ENCODE results near the gene MACROD2.

MACROD2 gene

GRCh38 chr20:14729390-14729789 is 734.1 kb downstream of the MACROD2 start:
- intact Hi-C loops (cut with DNase I): no loop called here
- DNase-seq: no peak

GRCh38 chr20:14732343-14732742 is 737.0 kb downstream of the MACROD2 start:
- intact Hi-C loops (cut with DNase I): no loop called here
- no peak for DNase-seq

DNA sequence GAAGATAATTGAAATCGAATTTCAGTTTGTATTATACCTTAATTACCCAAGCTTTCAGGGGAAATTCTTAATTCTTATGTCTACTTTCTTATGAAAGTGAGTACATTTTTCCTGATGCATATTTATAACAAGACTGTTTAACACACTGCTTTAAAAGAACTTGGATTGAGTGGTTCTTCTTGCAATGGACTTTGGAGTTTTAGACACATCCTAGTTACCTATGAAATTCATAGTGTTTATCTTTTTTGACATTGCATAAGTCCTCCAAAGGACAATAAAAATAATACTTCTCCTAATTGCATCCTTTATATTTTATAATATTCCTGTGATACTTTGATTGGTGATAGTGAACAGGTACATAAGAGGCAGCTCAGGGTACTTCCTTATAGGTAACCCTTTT is 737.7 kb downstream of the MACROD2 start:
- no peak for DNase-seq
- intact Hi-C loops (cut with DNase I): no loop called here

GRCh38 chr20:14740380-14740779 is 745.1 kb downstream of the MACROD2 start:
- DNase-seq: no peak
- intact Hi-C loops (cut with DNase I): no loop called here

DNA sequence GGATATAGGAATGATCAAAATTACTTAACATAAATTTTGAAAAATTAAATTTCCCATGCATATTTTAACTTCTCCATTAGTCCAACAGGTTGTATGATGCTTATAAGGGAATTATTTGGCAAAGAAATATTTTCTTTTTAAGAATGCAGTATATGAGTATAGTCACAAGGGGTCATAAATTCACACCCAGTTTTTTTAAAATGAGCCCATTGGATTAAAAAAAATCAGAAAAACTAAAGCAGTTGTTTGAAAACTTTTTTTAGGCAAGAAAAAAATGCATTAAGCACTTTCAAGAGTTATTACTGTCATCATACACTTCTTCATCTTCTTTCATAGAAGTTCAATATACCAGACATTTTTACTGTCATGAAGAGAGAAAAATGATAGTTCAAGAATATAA is 746.3 kb downstream of the MACROD2 start:
- intact Hi-C loops (cut with DNase I): no loop called here
- no peak for DNase-seq

GRCh38 chr20:14744723-14745122 is 749.4 kb downstream of the MACROD2 start:
- intact Hi-C loops (cut with DNase I): no loop called here

GRCh38 chr20:14745830-14746229 is 750.5 kb downstream of the MACROD2 start:
- intact Hi-C loops (cut with DNase I): no loop called here
- no peak for DNase-seq

More at GRCh38 chr20:14744723-14745122, 749.4 kb downstream of the MACROD2 start:
- no peak for DNase-seq

- intact Hi-C loops (cut with DNase I): no loop called here
- no peak for DNase-seq
These were observed 755.9 kb downstream of the MACROD2 start for GRCh38 chr20:14751191-14751590.

GRCh38 chr20:14757728-14758127 is 762.4 kb downstream of the MACROD2 start:
- intact Hi-C loops (cut with DNase I): no loop called here
- no peak for DNase-seq

DNA sequence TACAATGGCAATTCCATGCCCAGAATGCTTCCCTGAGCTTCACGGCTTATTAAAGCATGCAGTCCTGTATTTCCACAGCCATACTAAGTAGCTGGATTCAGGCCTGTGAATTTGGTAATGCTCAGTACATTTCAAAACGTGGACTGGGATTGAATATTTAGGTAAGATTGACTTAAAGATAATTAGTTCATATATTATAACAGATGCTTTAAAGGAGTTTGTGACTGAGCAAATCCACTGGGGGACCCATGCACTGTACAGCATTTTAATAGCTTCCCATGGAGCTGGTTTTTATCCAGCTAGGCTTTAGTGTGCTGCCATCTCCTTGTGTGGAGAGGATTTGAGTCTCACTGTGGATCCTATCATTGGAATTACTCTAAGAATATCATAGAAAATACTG is 763.0 kb downstream of the MACROD2 start:
- no peak for DNase-seq
- intact Hi-C loops (cut with DNase I): no loop called here

DNA sequence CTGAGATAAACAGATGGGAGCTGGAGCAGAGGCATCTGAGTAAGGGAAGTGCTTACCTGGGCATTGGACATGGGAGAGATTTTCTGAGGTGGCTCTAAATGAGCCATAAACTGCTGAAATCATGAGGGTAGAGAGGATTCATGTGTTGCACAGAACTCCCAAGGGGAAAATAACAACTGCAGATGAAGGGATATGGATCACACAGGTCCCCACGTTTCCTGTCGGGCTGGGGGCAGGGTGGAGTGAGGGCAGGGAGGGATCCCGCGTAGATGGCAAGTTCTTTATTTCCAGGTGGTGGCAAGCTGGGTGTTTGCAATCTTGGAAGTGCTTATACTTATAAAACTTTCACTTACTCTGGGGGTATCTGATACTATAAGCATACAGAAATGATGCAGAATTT is 764.7 kb downstream of the MACROD2 start:
- intact Hi-C loops (cut with DNase I): no loop called here
- no peak for DNase-seq

GRCh38 chr20:14761903-14762302 is 766.6 kb downstream of the MACROD2 start:
- no peak for DNase-seq
- intact Hi-C loops (cut with DNase I): no loop called here

DNA sequence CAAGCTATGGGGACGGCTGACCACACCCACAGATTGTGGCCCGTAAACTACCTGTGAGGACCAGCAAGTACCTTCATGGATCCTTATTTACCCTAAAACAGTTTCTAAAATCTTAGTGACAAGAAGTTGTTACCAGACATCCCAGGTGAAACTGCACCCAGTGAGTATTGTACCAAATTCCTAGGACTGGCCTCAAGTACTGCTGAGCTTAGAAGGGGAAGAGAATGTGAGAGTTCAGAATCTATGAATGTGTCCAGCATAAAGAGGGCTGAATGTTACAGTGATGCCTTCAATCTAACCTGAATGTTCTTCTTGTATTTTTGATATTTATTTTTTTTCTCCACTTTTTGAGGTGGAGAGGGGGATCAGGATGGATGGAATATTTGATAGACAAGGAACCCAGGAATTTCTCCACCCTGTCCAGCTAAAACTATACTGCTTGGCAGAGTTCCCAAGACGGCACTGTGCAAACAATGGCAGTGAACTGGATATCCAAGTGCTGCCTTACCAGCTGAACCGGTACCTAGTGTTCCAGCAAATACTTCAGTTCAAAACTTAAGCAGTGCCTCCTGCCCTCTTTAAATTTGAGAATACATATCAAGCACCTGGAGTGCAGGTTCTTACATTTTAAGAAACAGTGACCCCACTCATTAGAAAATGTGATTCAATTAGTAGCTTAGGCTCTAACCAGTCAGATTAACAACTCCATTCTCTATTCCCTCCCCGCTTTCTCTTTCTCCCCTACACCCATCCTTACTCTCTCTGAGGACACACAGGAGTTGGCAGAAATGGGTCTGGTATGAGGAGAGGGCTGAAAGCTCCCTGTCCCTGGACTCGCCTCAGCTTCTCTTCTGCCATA is 769.4 kb downstream of the MACROD2 start:
- no peak for DNase-seq

DNA sequence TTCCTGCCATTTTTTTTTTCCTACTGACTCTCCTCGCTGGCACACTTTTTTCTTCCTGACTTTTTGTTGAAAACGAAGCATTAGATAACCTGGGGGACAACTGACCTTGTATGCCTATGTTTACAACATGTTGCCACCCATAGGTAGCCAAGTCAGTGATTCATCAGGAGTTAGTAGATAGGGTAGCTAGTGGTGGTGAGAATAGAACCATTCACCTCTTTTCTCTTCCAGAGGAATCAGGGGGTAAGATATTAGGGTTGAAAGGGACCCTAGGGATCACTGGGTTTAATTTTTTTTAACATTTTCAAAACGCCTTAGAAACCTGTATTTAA is 770.0 kb downstream of the MACROD2 start:
- no peak for DNase-seq
- intact Hi-C loops (cut with DNase I): no loop called here

More for the DNA sequence above, 769.4 kb downstream of the MACROD2 start:
- intact Hi-C loops (cut with DNase I): no loop called here

DNA sequence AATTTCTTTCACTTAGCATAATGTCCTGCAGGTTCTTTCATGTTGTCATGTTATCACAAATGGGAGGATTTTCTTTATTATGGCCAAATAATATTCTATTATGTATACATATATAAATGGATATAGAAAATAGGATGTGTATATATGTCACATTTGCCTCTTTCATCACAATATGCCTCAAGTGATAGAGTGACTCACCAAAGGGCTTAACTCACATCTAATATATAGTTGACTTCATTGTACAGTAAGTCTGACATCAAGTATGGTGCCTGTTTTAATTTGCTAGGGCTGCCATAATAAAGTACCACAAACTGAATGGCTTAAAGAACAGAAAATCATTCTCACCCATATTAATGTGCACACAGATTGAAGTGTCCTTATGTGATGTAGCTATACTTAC is 778.2 kb downstream of the MACROD2 start:
- DNase-seq: no peak
- intact Hi-C loops (cut with DNase I): no loop called here

DNA sequence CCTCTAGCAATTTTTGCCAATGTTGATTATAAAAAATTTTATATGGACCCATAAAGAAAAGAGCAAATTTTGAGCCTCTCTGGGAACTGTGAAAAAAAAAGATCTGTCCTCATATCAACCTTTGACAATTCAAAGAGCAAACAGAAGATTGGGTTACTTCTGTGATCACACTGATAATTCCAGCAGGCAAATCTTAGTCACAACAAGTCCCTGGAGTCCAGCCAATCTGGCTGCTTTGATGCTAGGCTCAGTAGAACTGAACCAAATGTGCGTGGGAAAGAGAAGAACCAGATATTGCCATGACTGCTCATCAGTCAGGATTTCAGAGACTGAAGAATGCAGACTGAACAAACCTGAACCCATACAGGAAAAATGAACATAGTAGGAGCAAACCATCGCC is 780.5 kb downstream of the MACROD2 start:
- no peak for DNase-seq
- intact Hi-C loops (cut with DNase I): no loop called here

GRCh38 chr20:14777591-14777990 is 782.3 kb downstream of the MACROD2 start:
- no peak for DNase-seq
- intact Hi-C loops (cut with DNase I): no loop called here

- DNase-seq: no peak
- intact Hi-C loops (cut with DNase I): no loop called here
These were observed 782.8 kb downstream of the MACROD2 start for GRCh38 chr20:14778096-14778495.

DNA sequence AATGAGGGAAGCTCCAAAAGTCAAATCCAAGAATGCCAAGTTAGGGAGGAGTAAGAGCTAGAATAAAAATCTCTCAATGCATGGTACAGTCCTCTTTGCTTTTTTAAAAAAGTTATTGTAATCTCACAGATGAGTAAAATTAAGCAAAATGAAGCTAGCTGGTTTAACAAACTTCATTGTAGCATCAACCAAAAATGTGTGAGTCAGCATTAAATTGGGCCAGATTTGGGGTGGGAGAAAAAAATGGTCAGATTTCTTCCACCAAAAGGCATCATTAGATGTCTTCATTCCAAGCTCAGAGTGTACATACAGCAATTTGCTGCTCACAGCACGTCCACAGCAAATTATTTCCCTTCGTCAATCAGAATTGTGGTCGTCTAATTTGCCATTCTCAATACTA is 783.6 kb downstream of the MACROD2 start:
- DNase-seq: no peak
- intact Hi-C loops (cut with DNase I): no loop called here

- no peak for DNase-seq
- intact Hi-C loops (cut with DNase I): no loop called here
These were observed 785.2 kb downstream of the MACROD2 start for GRCh38 chr20:14780508-14780907.

GRCh38 chr20:14782731-14783130 is 787.4 kb downstream of the MACROD2 start:
- intact Hi-C loops (cut with DNase I): no loop called here
- no peak for DNase-seq

Data from head of caudate nucleus (tissue), 42 donors.